HG02852 (cell line): ENCODE data around the gene NFATC3.
A peak's percentile ranks its signal among the peaks of the same experiment; 100 is the strongest.

Source experiments
- ATAC-seq: cut with Tn5 transposase; IDR thresholded peaks from one replicate; pipeline ENCODE4 v1.9.1; 2021; ENCODE audit warnings: mild to moderate bottlenecking, moderate library complexity; ENCODE audit not compliant: unreplicated experiment

Gene NFATC3

GRCh38 chr16:68244903-68245853 lies 160.0 kb downstream of the NFATC3 start, which contains the start of gene PLA2G15:
Gene PLA2G15, plus strand, starts transcription at chr16:68245373. Its CDS starts 54 bp downstream, at chr16:68245427.
- ATAC-seq, result peak; percentile 84

DNA sequence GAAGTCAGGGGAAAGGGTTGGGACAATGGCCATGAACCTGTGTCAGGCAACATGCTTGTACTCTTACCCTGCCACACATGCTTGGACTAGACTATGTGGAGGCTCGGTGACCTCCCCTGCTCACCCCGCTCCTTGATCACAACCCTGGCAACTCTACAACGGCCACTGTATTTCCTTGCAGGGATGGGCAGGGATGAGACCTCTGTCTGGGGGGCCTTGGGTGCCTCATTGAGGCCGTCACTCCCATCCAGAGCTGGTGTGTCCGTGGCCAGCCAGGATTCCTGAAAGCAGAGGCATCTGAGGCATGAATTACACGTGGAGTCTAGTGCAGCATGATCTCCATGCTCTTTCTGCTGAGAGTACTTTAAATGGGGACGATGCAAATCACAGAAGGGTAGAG lies 161.0 kb downstream of the NFATC3 start:
- ATAC-seq, result no peak

GRCh38 chr16:68246666-68247065 lies 161.5 kb downstream of the NFATC3 start:
- no peak for ATAC-seq

DNA sequence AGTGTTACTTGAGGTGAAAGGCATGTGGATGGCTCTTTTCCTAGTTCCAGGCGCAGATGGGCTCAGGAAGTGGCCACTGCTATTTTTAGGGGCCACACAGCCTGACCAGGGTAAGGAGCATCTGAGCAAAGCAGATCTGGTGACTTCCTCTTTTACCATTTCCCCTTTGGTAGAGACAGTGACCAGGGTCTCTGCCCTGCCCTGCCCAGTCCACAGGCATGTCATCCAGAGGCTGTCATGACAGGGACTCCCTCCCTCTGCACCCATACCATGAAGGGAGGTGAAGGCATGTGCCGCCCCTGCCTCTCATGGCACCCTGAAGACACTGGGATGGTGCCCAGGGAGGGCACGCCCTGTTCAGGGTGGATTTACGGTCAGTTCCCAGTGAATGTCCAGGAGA lies 162.2 kb downstream of the NFATC3 start:
- no peak for ATAC-seq

GRCh38 chr16:68247932-68248331 lies 162.8 kb downstream of the NFATC3 start:
- ATAC-seq, result no peak

DNA sequence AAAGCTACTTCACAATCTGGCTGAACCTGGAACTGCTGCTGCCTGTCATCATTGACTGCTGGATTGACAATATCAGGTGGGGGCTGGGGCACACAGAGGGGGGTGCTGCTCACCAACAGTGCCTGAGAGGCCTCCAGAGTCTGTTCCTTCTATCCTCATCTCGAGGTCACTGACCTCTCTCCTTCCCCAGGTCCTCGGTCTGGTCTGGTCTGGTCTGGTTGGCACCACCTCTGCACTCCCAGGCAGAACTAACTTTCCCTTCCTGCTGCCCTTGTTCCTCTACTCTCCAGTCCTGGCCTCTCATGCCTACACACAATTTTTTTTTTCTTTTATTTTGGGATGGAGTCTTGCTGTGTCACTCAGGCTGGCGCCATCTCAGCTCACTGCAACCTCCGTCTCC lies 164.2 kb downstream of the NFATC3 start:
- no peak for ATAC-seq

DNA sequence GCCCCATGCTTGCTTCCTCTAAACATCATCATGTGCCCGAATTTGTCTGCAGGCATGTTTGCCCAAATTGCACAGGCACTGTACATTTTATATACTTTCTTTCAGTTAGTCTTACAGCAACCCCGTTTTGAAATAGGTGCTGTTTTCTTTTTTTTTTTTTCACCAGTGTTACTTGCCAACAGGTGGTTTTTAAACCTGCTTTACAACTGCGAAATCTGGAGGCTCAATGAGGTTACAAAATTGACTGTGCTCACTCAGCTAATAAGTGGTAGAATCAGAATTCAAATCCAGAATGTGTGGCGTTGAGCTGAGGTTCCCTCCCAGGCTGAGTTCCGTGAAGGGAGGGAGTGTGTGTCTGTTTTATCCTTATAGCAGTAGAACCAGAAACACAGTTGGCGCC lies 165.8 kb downstream of the NFATC3 start:
- no peak for ATAC-seq

DNA sequence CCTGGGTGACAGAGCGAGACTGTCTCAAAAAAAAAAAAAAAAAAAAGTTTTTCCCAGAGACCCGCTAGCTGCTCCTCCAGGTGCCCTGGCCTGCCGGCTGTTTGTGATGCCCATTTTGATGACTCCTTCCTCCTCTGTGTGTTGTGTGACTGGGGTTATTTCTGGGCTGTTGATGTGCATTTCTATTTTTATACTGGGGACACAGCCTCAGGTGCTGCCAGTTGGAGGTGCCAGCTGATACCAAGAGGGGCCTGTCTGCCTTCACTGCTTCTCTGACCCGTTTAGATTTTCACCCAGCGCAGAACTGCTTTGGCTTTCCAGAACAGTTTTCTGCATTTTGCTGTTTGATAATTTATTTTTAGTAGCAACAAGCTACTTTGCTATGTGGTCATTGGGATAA lies 166.7 kb downstream of the NFATC3 start:
- no peak for ATAC-seq

GRCh38 chr16:68252383-68252782 lies 167.2 kb downstream of the NFATC3 start:
- no peak for ATAC-seq

DNA sequence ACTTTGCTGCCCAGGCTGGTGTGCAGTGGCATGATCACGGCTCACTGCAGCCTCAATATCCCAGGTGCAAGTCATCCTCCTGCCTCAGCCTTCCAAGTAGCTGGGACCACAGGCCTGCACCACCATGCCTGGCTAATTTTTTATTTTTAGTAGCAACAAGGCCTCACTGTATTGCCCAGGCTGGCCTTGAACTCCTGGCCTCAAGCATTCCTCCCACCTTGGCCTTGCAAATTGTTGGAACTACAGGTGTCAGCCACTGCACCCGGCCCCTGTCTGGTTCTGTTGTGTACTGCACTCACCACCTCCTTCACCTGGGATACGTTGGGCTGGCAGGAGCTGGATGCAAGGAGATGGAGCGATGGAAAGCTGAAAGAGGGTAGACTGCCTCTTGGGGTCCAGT lies 168.6 kb downstream of the NFATC3 start:
- no peak for ATAC-seq

DNA sequence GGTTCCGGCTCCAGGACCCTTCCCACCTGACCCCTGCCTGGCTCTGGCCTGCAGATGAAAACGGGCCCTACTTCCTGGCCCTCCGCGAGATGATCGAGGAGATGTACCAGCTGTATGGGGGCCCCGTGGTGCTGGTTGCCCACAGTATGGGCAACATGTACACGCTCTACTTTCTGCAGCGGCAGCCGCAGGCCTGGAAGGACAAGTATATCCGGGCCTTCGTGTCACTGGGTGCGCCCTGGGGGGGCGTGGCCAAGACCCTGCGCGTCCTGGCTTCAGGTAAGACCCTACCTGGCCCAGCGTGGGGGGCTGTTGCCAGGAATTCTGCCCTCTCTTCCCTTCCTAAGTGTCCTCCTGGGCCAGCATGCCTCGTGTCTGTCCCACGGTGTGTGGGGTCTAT lies 170.5 kb downstream of the NFATC3 start:
- no peak for ATAC-seq

GRCh38 chr16:68257251-68257905 lies 172.2 kb downstream of the NFATC3 start:
- peak; percentile 69 for ATAC-seq

GRCh38 chr16:68257906-68258800 lies 173.0 kb downstream of the NFATC3 start:
- no peak for ATAC-seq

GRCh38 chr16:68259007-68259825 lies 174.0 kb downstream of the NFATC3 start:
- no peak for ATAC-seq

- peak; percentile 5 for ATAC-seq
Observed at GRCh38 chr16:68263559-68264127, 178.5 kb downstream of the NFATC3 start.

GRCh38 chr16:68264128-68265077 lies 179.2 kb downstream of the NFATC3 start, which contains the start of gene SLC7A6:
Gene SLC7A6, plus strand, starts transcription at chr16:68264526. Its CDS starts 10,201 bp downstream, at chr16:68274727.
- peak; percentile 69 for ATAC-seq

DNA sequence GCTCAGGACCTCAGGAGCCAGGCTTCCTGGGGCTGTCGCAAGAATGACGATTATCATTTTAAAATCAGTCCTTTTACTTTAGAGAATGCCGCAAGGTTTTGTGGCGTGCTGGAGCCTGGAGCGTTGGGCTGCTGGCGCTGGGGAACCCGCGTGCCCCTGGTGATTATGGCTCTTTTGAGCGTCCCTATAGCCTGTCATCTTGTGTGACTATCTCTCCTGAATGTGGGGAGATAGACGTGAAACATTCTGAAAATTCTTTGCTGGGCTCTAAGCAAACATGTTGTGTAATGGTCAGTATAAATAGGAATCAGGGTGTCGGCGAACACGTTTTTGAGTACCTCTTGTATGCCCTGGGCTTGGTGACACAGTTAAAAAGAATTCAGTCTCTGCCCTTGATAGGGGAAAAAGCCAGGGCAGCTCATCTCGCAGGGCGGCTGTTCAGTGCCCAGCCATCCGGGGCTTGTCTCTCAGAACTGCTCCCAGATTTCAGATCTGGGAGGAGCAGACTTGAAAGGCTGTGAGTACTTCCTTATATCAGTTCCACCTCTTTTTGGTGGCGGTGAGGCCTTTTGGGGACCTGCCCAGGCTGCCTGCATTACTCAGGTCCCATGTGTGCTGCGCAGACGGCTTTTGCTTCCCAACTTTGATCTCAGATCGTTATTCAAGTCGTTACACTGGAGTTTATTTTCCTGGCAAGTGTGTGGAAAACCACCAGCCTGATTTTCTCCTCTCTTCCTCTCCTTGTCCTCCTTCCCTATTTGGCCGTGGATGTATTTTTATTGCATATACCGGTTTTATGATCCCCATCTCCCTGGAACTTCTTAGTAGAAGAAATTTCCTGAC lies 180.1 kb downstream of the NFATC3 start:
- no peak for ATAC-seq
